GM18519 (cell line): ENCODE data around the gene PTP4A2.

Source experiments
- ATAC-seq: cut with Tn5 transposase; IDR thresholded peaks from one replicate; pipeline ENCODE4 v1.9.1; 2021; ENCODE audit warnings: mild to moderate bottlenecking, moderate library complexity; ENCODE audit not compliant: unreplicated experiment, low FRiP score

Gene PTP4A2

DNA sequence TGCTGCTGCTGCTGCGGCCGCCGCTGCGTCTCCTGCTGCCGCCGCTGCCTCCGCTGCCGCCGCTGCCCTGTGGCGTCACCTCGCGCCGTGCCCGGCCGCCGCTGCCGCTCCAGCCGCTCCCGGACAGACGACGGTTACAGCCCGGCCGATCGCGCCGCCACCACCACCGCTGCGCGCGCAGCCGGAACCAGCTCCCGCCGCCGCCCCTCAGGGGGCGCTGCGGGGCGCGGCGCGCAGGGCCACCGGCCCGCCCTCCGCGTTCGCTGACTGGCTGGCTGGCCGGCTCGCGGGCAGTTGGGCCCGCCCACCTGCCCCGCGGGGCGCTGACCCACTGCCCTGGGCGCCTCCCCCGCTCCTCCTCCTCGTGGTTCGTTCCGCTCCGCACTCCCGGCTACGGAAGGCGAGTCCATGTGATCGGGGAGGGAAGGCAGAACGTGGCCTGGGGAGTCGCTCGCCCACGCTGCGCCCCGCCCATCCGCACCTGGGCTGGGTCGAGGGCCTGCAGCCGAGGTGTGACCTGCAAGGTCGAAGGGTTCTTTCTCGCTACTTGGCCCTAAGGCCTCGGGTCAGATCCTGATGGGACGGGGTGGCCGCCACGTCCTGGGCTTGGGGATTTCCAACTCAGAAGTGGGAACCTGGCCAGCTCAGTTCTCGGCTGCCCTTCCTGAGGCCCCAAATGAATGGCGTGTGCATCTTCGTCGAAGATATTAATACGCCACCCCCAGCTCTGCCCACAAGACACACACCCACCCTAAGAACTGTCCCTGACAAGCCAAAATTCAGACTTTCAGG, at the start of gene PTP4A2:
Gene PTP4A2 (minus strand): TSS at position 185 of the 792 bp plus-strand sequence. CDS start 19,303 bp downstream, outside the sequence.
- ATAC-seq, result peak; percentile 50

DNA sequence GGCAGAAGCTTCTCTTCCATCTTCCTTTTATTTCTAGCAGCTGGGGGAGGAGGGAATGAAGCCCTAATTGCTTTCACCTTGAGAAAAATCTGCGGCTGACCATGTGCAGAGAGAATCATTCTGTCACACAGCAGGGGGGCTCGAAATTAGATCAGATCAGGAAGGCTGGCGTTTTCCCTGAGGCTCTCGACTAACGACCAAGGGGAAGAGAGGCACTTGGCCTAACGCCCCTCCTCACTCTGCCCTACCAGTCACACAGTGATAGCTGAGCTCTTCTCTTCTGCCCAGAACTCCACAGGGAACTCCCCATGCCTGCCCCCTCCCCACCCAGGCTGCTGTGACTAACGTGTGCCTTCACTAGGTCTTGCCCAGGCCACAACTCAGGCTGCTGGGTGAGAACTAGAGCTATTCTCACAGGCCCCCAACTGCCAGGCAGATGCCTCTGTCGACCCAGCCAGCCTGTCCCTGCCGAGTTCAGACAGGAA, 49.0 kb upstream of the PTP4A2 start:
- no peak for ATAC-seq

DNA sequence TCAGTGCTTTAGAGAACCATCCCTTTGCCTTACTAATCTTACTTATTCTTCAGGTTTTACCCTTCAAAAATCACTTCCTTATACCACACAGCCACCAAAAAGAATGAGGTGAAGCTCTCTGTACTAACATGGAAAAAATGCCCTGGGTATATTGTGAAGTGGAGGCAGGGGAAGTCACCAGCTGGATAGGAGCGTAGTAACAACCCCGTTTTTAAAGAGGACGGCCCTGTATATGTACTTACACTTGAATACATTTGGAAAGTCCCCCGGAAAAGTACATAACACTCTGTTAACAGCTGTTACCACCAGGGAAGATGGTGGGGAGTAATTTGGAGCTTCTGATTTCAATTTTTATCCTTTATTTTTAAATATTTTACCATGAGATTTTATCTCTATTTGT, 47.3 kb upstream of the PTP4A2 start:
- ATAC-seq, result no peak

DNA sequence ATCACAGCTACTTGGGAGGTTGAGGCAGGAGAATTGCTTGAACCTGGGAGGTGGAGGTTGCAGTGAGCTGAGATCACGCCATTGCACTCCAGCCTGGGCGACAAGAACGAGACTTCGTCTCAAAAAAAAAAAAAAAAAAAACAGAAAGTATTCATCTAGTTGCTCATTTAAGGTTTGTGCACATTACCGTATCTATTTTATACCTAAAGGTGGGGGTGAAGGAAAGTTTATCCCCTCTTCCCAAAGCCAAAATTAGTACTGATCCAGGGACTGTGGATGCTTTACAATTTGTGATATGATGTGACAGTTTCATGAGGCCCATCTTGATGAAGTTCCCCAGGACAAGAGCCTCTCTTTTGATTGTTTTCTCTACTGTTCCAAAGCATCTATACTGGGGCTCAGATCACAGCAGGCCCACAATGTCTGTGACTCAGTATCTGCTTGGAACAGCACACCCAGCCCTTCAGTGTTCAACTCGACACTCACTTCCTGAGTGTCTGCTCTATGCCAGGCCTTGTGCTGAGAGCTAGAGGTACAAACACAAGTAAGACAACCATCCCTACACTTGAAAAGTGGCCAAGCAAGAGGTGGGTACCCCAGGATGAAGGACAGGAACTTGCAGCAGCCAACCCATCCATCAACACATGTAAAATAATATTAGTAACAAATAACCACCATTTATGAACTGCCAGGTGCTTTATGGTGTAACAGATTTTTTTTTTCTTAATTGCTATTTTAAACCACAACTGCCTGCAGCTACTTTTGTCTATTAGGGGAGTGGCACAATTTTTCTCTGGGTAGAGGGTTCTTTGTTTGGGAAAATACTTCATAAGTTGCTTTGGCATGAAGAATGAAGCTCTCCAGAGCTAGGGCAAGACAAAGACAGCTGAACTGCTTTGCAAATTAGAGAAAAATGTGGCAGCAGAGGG, 46.5 kb upstream of the PTP4A2 start:
- no peak for ATAC-seq

DNA sequence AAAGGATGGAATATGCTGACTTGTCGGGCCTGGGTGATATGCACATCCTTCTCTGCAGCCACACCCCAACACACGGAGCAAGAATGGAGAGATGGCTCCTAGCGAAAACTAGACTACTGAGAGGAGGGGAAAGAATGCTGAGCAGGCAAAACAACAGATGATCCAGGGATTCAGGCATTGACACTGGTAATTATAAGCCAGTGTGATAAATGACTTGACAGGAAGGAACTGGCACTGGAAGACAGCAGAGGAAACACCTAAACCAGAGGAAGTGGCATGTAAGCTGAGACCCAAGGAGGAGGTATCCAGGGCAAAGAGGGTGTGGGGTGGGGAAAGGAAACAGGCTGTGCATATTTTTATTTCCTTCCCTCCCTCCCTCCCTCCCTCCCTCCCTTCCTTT, 43.8 kb upstream of the PTP4A2 start:
- ATAC-seq, result no peak

DNA sequence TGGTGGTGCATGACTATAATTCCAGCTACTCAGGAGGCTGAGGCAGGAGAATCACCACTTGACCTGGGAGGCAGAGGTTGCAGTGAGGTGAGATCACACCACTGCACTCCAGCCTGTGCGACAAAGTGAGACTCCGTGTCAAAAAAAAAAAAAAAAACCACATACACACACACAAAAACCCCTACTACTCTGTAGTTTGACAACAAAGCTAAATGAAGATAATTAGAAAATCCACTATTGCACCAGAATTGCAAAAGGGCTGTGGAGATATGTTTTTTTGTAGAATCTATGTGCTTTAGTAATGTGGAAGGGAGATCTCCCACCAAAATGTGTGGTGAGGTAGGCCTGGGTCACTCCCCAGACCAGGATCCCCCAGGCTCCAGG, 43.3 kb upstream of the PTP4A2 start:
- no peak for ATAC-seq

DNA sequence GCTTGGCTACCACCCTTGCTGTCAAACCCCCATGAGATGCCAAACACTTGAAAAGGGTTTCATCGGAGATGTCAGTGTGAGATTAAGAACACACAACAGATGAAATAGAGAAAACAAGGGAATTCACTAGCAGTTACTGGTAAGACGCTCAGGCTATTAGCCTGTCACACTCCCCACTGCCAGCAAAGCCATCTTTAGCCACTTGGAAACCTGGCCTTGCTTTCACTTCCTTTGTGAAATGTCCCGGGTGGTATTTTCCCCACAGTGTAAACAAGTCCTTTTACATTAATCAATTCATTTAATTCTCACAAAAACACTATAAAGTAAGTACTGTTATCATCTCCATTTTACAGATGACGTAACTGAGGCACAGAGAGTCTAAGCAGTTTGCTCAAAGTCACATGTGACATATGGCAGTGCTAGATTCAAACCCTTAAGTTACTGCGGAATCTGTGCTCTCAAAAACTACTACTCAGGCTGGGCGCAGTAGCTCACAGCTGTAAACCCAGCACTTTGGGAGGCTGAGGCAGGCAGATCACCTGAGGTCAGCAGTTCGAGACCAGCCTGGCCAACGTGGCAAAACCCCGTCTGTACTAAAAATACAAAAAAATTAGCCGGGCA, 42.8 kb upstream of the PTP4A2 start:
- no peak for ATAC-seq

DNA sequence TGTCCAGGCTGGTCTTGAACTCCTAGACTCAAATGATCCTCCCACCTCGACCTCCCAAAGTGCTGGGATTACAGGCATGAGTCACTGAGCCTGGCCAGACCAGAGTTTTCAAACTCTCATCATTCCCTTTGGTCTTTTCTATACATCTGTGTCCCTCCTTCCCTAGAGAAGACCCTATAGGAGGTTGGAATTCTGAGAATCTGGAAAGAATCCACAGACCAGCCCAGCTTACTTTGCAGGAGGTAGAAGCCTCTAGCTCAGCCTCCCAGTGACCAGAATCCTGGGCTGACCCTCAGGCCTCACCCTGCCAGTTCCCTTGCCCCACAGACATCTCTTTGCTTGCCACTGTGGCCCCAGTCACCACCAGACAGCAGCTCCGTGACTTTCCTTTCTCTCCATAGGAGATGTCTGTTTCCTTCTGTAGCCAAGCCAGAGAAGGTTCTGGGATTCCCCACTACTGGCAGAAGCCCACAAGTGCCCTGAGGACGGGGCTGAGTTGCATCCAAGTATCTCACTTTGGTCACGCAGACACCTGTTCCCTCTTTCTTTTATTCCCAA, 40.8 kb upstream of the PTP4A2 start:
- ATAC-seq, result no peak

DNA sequence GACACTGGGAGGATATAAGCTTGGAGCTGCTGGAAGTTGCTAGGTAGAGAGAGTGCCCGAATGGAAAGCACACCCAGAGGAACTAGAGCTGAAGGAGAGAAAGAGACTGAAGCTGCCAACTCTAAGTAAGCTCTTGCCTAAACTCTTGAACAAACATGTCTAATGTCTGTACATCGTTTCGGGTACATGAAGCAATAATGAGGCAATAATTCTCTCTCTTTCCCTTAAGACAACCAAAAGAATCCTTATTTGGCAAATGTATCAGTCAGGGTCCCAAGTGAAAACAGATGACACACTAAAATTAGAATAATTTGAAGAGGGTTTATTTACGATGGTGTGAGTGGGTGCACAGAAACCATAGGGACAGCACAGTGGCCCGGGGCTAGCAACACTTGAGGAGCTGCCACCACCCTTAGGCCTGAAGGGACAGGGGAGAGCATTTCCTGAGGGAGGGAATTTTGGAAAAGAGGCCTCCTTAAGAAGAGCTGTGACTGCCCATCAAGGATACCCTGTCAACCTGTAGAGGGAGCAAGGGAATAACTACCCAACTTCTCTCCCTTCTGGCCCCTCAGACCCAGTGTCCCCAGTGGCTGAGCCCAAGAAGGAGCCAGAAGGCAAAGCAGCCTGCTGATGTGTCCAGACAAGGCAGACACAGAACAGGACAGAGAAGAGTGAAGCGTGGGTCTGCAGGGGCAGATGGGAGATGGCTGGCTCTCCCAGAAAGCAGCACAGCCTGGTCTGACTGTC, 39.4 kb upstream of the PTP4A2 start:
- ATAC-seq, result no peak

DNA sequence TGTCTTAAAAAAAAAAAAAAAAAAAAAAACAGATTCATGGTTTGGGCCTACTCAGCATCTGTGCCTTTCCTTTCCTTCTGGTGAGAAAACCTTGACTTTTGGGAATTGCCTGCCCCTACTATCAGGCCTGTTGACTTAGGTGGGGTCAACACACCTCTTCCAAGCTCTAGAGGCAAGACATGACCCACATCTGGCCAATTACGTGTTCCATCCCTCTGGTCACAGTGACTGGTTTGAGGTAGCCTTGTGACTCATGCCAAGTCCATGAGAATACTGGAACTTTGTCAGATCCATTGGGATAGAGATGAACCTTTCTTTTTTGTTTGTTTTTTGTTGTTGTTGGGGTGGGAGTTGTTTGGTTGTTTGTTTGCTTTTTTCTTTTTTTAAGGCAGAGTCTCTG, 38.2 kb upstream of the PTP4A2 start:
- no peak for ATAC-seq

DNA sequence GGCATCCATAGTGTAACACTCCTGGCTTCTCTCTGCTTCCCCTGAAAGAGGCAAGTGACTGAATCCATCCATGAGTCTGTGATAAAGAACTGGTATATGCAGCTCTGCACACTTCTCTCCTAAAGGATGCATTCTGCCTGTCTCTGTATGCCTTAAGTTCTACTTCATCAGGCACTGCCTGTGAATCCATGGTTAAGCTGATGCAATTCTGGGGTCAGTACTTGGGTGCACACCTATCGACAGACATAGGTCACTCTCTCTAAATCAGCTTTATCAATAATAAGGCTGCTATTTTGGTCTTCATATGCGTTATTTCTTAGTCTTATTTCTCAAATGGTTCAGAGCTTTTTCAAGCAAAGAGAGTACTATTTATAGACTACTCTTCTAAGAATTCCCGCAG, 32.7 kb upstream of the PTP4A2 start:
- ATAC-seq, result no peak

DNA sequence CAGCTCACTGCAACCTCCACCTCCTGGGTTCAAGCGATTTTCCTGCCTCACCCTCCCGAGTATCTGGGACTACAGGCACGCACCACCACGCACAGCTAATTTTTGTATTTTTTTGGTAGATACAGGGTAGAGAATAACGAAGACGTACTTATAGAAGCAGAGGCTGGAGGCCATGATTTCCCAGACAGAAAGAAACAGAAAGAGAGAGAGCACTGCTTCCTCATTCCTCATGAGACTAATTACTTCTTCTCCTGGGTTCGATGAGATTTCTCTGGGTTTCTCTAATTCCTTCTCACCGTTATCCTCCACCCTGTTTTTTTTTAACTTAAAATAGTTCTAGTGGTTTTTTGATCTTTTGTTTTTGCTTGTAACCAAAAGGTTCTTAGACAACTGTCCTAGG, 23.4 kb upstream of the PTP4A2 start:
- no peak for ATAC-seq

DNA sequence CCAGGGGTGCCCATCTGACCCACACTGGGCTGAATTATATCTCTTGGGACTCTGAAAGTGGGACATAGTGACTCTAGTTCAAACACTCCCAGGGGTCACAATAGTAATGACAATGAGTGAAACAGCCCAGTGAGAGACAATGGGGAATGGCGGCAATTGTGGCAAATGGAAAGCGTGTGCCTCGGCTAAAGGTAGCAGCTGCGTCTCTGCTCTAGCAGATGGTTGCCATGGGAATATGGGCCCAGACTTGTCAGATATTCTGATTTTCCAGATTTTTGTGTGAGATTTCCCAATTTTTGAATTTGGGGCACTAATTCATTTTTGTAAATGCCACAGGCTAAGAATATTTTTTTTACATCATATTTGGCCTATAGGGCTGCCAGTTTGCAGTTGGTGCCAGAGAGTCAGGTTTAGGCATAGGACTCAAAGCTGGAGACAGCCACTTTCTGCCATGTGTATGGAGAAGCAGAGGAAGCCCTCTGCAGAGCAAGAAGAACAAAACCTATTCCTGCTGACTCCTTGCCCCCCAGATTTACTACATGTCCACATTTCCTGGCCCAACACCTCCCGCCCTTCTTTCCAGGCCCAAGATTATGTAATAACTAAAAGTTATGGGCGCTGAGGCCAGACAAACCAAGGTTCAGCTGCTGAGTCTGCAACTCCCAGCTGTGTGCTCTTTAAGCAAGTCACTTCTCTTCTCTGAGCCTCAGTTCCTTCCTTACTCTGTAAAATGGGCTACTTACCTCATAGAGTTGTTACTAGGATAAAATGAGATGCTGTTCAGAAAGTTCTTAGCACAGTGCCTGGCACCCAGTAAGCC, 21.6 kb upstream of the PTP4A2 start:
- ATAC-seq, result no peak

DNA sequence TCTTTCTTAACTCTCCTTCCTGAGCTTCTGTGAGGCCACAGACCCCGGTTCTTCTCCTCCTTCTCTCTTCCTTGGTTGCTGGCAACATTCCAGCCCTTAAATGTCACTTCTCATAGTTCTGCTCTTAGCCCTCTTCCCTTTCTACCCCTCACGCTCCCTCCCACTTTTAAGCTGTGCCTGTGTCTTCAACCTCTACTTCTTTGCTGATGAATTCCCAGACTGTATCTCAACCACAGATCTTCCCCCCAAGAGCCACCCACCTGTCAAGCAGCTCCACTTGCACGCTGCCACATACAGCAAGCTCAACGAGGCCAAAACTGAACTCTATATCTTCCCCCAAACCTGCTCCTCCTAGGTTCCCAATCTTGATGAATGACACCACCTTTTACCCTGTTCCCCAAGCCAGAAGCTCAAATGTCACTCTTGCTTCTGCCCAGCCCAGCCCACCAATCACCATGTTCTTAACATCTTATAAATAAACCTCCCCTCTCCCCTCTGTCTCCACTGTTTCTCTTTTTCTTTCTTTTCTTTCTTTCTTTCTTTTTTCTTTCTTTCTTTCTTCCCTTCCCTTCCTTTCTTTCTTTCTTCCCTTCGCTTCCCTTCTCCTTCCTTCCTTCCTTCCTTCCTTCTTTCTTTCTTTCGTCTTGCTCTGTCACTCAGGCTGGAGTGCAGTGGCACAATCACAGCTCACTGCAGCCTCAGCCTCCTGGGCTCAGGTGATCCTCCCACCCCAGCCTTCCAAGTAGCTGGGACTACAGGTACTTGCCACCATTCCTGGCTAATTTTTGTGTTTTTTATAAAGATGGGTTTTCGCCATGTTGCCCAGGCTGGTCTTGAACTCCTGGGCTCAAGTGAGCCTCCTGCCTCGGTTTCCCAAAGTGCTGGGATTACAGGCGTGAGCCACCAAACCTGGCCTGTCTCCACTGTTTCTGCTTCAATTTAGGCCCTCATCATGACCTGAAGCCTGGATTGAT, 19.8 kb upstream of the PTP4A2 start:
- ATAC-seq, result no peak

DNA sequence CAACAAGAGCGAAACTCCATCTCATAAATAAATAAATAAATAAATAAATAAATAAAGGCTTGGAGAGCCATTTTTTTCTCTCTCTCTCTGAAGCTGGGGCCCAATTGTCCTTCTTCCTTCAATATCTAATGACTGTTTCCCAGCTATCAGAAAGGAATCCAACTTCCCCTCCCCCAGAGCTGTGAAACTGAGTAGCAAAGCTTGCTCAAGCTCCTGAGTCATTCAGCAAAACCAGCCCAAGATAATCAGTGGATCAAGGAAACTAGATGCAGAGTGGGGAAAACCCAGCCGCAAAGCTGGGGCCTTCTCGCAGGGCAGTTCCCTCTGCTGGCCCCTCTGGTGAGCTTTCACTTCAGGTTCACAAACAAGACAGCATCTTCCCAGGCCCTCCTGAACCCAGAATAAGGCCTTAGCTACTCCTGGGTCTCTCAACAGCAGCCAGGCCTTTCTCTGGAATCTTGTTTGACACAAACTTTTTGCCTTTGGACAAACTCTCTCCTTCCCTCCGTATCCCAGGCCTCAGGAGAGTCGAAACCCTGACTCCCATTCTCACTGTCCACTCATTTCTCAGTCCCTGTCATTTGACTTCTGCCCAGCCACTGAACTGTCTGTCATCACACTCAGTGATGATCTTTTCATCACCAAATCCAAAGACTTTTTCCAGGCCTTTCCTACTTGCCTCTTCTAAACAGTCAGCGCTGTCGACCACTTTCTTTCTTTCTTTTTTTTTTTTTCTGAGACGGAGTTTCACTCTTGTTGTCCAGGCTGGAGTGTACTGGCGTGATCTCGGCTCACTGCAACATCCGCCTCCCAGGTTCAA, 18.0 kb upstream of the PTP4A2 start:
- no peak for ATAC-seq

DNA sequence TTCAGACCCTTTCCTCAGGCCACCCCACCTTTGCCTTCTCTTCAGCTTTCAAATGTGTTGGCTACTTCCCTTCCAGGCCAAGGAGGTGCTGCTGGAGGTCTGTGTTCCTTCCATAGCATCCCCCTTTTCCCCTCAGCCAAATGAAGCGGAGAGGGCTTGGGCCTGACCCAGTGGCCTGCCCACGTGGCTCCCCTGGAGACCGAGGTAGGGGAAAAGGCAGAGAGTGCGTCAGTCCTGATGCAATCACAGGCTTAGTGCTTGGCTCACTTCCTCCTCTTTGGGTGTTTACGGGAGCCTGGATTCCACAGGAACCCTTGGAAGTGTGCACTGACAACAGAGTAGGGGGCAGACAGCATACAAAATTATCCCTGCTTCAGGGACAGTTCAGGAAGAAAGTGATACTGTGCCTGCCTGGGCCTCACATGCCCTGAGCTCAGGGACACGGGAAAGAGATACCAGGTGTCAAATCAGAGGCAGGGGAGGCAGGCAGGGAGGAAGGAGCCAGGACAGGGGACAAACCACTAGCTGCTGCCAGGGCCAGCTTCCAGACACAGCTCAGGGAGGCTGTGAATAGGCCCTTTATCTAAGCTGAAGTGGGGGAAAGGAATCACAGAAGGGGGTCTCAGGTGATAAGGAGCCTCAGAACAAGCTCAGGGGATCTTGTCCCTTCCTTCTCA, 16.6 kb upstream of the PTP4A2 start:
- ATAC-seq, result no peak

DNA sequence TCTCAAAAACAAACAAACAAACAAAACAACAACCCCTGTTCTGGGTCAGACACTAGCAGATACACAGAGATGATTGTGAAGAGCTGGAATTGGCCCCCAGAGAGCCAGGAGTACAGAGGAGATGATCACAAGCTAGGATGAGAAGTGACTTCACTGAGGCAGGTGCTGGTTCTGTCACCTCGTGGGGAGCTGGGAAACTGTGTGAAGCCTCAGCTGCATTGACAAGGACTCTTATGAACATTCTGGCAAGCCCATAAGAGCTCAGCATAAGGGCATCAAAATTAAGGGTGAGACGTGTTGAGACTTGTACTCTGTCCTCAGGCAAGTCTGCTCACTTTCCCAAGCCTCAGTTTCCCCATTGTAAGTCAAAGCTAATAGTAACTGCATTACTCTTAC, 14.7 kb upstream of the PTP4A2 start:
- ATAC-seq, result no peak
